ENCODE measurements around the gene SLC25A10.
A peak's percentile ranks its signal among the peaks of the same experiment; 100 is the strongest.
"Not testable (repeated sequence)": the region's sequence is repeated elsewhere in the genome, so short reads cannot be mapped to it uniquely, and the experiment has no call there.

SLC25A10 gene

GRCh38 chr17:81711814-81712467 is at the start of gene SLC25A10:
Gene SLC25A10 (plus strand): TSS chr17:81712284. CDS start chr17:81712427, 143 bp downstream.
- peak; percentile 31 for DNase-seq

- DNase-seq: no peak
Measured at GRCh38 chr17:81664051-81664470, 48.0 kb upstream of the SLC25A10 start.

- no peak for DNase-seq
Measured at GRCh38 chr17:81665205-81666091, 46.6 kb upstream of the SLC25A10 start.

GRCh38 chr17:81666092-81666341 is 46.1 kb upstream of the SLC25A10 start:
- DNase-seq: no peak

GRCh38 chr17:81666342-81667191 is 45.5 kb upstream of the SLC25A10 start, which contains the start of the genes CCDC137 and OXLD1:
Gene CCDC137 (plus strand): TSS chr17:81666737. CDS start chr17:81666767, 30 bp downstream.
Gene OXLD1 (minus strand): TSS chr17:81666605. CDS start chr17:81666577, 28 bp downstream.
- peak; percentile 63 for DNase-seq

- no peak for DNase-seq
Measured at GRCh38 chr17:81667754-81668153, 44.3 kb upstream of the SLC25A10 start.

GRCh38 chr17:81672504-81672903 is 39.6 kb upstream of the SLC25A10 start:
- no peak for DNase-seq

- no peak for DNase-seq
Measured at GRCh38 chr17:81672954-81673353, 39.1 kb upstream of the SLC25A10 start.

- no peak for DNase-seq
Measured at GRCh38 chr17:81673561-81674258, 38.4 kb upstream of the SLC25A10 start.

GRCh38 chr17:81675515-81676221 is 36.4 kb upstream of the SLC25A10 start:
- DNase-seq: not testable (repeated sequence)

- DNase-seq: no peak
Measured at GRCh38 chr17:81676906-81677305, 35.2 kb upstream of the SLC25A10 start.

GRCh38 chr17:81680150-81680549 is 31.9 kb upstream of the SLC25A10 start:
- DNase-seq: no peak

- DNase-seq: no peak
Measured at GRCh38 chr17:81681672-81682071, 30.4 kb upstream of the SLC25A10 start.

GRCh38 chr17:81682565-81683207 is 29.4 kb upstream of the SLC25A10 start:
- DNase-seq: no peak

- DNase-seq: no peak
Measured at GRCh38 chr17:81683208-81683583, 28.9 kb upstream of the SLC25A10 start.

- peak; percentile 82 for DNase-seq
Measured at GRCh38 chr17:81683584-81684441, 28.3 kb upstream of the SLC25A10 start, which contains the start of the genes ARL16 and HGS. Gene ARL16 (minus strand): TSS chr17:81683797. CDS start chr17:81683753, 44 bp downstream. Gene HGS (plus strand): TSS chr17:81684011. CDS start chr17:81684067, 56 bp downstream.

- no peak for DNase-seq
Measured at GRCh38 chr17:81684442-81684911, 27.6 kb upstream of the SLC25A10 start.

- no peak for DNase-seq
Measured at GRCh38 chr17:81685108-81685507, 27.0 kb upstream of the SLC25A10 start.

GRCh38 chr17:81686614-81687013 is 25.5 kb upstream of the SLC25A10 start:
- no peak for DNase-seq

Data from NCI-H2029 treated with DMSO at 0.1 percent for 48 hours (cell line).